Measurements from ENCODE around the gene MT1B. TPM values are rescaled to one million over a fixed set of nuclear protein-coding genes. Genes with fewer than 3 reads are reported as not detected.

The MT1B gene
- total RNA-seq, 2 donors from 2014 or later: not detected

DNA sequence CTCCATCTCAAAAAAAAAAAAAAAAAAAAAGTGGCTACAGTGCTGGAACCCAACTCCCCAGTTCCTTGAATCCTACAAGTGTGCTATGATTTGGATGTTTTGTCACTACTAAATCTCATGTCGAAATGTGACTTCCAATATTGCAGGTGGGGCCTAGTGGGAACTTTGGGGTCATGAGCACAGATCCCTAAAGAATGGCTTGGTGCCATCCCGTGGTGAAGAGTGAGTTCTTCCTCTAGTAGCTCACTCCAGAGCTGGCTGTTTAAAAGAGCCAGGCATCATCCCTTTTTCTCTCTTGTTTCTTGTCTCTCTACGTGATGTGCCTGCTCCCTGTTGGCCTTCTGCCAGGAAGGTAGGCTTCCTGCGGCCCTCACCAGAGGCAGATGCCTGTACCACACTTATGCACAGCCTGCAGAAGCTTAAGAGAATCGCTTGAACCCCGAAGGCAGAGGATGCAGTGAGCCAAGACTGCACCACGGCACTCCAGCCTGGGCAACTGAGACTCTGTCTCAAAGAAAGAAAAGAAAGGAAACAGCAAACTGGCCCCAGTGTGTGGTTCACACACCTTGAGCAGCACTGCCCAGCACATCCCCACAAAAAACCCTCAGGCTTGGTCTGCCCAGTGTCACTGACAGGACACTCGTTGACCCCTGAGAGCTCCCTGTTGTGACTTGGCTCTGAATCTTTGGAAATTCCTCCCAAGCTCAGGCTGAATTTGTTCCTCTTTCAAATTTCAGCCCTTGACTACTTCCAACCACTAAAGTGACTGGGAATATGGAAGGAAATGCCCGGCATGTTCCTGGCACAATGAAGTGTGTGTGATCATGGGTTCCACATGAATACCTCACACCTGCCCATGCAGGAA lies 23.0 kb upstream of the MT1B start:
- H3K27ac Mint-ChIP-seq: no peak overlapping the region
- H3K4me3 Mint-ChIP-seq: no peak overlapping the region
- no peaks in the 10 kb centered on the region for H3K36me3 Mint-ChIP-seq (ENCODE audit: low read depth)
- H3K4me1 Mint-ChIP-seq: peaks cover 15% of the 10 kb centered on the region
- H3K27me3 Mint-ChIP-seq: peaks cover 26% of the 10 kb centered on the region
- ATAC-seq (replicated peaks): no peak
- no peaks in the 10 kb centered on the region for H3K9me3 Mint-ChIP-seq

DNA sequence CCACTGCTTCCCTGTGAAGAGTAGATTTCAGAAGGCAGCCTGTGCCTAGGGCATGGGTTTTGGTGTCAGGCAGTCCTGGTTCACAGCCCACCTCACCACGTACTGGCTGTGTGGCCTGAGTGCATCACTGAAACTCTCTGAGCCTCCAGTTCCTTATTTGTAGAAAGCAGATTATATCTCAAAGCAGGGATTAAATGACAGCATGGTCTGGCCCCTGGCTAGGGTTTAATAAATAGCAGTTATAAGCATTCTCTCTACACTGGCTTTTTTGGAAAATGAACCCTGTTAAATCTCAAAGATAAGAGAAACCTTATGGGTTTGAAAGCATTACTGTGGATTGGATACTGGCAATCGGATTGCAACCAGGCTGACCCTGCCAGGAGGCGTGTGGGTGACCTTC lies 22.2 kb upstream of the MT1B start:
- ATAC-seq (replicated peaks): no peak
- Mint-ChIP-seq H3K4me3 (no peak overlapping the region), H3K27ac (no peak overlapping the region), H3K4me1 (peaks cover 15% of the 10 kb centered on the region), H3K36me3 (ENCODE audit: low read depth) (no peaks in the 10 kb centered on the region), H3K27me3 (peaks cover 32% of the 10 kb centered on the region), H3K9me3 (no peaks in the 10 kb centered on the region)

DNA sequence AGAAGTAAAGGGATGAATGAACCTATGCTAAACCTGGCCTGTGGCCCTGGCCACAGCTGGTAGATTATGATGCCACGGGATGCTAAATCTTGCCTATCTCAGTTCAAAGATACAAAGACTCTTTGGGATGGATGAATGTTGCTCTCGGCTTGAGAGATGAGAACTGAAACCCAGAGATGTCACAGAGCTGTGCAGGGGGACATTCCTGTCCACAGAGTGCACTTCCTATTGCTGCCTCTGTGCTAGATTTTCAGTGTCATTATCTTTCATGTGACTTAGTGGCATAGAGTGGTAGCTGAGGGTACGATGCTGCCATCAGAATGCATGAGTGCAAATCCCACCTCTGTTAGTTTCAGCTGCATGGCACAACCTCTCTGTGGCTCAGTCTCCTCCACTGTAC lies 21.6 kb upstream of the MT1B start:
- peak; percentile 48 for ATAC-seq (replicated peaks)
- peaks cover 38% of the 10 kb centered on the region for H3K27me3 Mint-ChIP-seq
- peaks cover 16% of the 10 kb centered on the region for H3K4me1 Mint-ChIP-seq
- no peak overlapping the region for H3K27ac Mint-ChIP-seq
- no peak overlapping the region for H3K4me3 Mint-ChIP-seq
- no peaks in the 10 kb centered on the region for H3K36me3 Mint-ChIP-seq (ENCODE audit: low read depth)
- H3K9me3 Mint-ChIP-seq: no peaks in the 10 kb centered on the region

DNA sequence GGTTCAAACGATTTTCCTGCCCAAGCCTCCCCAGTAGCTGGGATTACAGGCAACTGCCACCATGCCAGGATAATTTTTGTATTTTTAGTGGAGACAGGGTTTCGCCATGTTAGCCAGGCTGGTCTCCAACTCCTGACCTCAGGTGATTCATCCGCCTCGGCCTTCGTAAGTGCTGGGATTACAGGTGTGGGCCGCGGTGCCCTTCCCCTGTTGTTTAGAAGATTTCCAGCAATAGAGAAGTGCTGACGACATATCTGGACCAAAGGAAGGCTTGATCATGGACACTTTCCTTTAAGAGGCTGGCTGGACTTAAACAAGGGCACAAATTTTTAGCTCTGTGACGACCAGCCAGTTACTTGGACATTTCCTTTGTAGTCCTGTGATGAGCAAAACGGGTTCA lies 20.5 kb upstream of the MT1B start:
- Mint-ChIP-seq H3K36me3 (ENCODE audit: low read depth) (no peaks in the 10 kb centered on the region), H3K27ac (no peak overlapping the region)

DNA sequence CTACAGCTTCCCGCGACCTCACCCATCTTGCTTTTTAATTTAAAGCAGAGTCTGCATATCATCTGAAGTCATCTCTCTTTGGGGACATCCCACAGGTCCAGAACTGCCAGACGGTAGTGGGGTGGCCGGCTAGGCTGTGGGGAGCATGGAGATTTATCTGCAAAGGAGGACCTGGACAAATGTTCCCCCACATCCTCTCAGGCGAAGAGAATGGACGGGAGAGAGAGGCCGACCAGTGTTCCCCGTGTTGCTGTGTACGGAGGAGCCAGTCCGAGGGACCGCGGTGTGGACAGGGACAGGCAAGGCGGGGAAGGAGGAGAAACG lies 19.9 kb upstream of the MT1B start:
- Mint-ChIP-seq H3K4me1 (peaks cover 9% of the 10 kb centered on the region), H3K27me3 (peaks cover 48% of the 10 kb centered on the region), H3K9me3 (no peaks in the 10 kb centered on the region), H3K4me3 (peak overlapping the region; percentile 64), H3K36me3 (ENCODE audit: low read depth) (no peaks in the 10 kb centered on the region), H3K27ac (no peak overlapping the region)
- no peak for ATAC-seq (replicated peaks)

More for the DNA sequence above, 20.5 kb upstream of the MT1B start:
- ATAC-seq (replicated peaks): no peak
- no peak overlapping the region for H3K4me3 Mint-ChIP-seq
- peaks cover 9% of the 10 kb centered on the region for H3K4me1 Mint-ChIP-seq
- peaks cover 42% of the 10 kb centered on the region for H3K27me3 Mint-ChIP-seq
- H3K9me3 Mint-ChIP-seq: no peaks in the 10 kb centered on the region

DNA sequence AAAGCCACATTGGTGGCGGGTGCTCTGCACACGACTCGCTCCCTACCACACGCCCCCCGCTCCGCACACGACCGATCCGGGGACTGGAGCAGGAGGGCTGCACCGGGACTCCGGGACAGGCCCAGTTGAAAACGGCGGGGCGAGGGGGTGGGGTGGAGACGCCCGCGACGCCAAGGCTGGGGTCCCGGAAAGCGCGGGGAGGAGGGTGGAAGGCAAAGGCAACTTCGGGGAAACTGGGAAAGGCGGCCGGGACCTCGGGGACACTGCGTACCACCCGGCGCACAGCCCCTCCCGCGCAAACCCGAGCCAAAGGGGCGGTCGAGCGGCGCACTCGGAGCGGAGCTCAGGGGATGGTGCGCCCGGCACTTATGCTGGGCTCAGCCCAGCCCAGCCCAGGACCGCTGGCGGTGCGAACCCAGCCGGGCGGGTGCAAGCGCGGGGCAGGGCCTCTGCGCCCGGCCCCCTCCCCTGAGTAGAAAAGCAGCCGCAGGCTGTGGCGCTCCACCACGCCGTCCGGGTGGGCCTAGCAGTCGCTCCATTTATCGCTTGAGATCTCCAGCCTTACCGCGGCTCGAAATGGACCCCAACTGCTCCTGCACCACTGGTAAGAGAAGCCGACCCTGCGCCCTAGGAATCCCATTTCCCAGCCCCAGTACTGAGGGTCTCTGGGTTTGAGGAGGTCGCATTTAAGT lies 19.4 kb upstream of the MT1B start, which contains the start of gene MT1M:
TSS of gene MT1M (plus strand) at position 504 of the 692 bp plus-strand sequence. CDS start at position 577, 73 bp downstream.
- no peaks in the 10 kb centered on the region for H3K36me3 Mint-ChIP-seq (ENCODE audit: low read depth)
- peaks cover 9% of the 10 kb centered on the region for H3K4me1 Mint-ChIP-seq
- peaks cover 53% of the 10 kb centered on the region for H3K27me3 Mint-ChIP-seq
- H3K4me3 Mint-ChIP-seq: peak within 1 kb of the TSS; percentile 64
- no peak for ATAC-seq (replicated peaks)
- H3K9me3 Mint-ChIP-seq: no peaks in the 10 kb centered on the region
- H3K27ac Mint-ChIP-seq: no peak within 1 kb of the TSS

DNA sequence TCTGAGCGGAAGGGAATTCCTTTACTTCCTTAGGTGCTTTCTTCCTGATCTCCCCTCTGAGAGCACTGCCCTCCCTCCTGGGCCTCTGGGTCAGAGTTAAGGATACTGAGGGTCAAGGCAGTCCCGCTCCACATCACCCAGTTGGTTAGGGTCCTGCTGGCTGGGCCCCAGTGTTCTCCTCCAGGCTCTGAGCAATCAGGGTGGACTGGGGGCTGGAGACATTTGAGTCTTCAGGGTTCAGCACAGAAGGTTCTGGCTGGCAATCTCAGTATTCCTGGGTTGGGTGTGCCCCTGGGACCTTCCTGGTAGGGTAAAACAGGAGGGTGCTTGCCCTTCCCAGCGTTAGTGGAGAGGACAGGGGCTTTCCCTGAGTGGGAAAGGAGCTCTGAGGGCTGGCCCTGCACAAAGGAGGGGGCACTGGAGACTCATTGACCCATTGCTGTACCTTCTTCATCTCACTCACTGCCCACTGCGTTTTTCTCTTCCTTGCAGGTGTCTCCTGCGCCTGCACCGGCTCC lies 18.8 kb upstream of the MT1B start:
- peak overlapping the region; percentile 43 for H3K4me3 Mint-ChIP-seq
- no peak for ATAC-seq (replicated peaks)
- peaks cover 59% of the 10 kb centered on the region for H3K27me3 Mint-ChIP-seq
- H3K4me1 Mint-ChIP-seq: peaks cover 9% of the 10 kb centered on the region
- H3K27ac Mint-ChIP-seq: no peak overlapping the region
- H3K36me3 Mint-ChIP-seq (ENCODE audit: low read depth): no peaks in the 10 kb centered on the region
- H3K9me3 Mint-ChIP-seq: no peaks in the 10 kb centered on the region

DNA sequence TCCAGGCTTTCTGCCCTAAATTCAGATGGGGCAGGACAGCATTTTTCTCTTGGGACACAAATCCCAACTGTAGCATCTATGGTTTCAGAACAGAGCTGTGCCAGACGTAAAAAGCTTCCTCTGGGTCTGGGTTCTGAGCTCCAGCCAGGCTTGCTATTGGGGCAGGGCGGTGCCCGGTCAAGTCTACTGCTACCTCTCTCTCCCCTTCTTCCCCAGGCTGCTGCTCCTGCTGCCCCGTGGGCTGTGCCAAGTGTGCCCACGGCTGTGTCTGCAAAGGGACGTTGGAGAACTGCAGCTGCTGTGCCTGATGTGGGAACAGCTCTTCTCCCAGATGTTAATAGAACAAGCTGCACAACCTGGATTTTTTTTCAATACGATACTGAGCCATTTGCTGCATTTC lies 18.2 kb upstream of the MT1B start:
- Mint-ChIP-seq H3K36me3 (ENCODE audit: low read depth) (no peaks in the 10 kb centered on the region), H3K9me3 (no peaks in the 10 kb centered on the region)

DNA sequence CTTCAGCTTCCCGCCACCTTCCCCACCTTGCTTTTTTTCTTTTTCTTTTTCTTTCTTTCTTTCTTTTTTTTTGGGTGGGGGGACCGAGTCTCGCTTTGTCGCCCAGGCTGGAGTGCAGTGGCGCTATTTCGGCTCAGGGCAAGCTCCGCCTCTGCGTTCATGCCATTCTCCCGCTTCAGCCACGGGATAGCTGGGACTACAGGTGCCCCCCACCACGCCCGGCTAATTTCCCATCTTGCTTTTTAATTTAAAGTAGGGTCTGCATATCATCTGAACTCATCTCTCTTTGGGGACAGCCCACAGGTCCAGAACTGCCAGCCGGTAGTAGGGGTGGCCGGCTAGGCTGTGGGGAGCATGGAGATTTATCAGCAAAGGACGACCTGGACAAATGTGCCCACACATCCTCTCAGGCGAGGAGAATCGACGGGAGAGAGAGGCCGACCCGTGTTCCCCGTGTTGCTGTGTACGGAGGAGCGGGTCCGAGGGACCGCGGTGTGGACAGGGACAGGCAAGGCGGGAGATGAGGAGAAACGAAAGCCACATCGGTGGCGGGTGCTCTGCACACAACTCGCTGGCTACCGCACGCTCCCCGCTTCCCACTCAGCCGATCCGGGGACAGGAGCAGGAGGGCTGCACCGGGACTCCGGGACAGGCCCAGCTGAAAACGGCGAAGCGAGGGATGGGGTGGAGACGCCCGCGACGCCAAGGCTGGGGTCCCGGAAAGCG lies 16.8 kb upstream of the MT1B start:
- Mint-ChIP-seq H3K36me3 (ENCODE audit: low read depth) (no peaks in the 10 kb centered on the region), H3K4me3 (peak overlapping the region; percentile 76), H3K4me1 (peaks cover 9% of the 10 kb centered on the region), H3K27me3 (peaks cover 70% of the 10 kb centered on the region), H3K27ac (no peak overlapping the region), H3K9me3 (no peaks in the 10 kb centered on the region)
- ATAC-seq (replicated peaks): no peak

More for the DNA sequence above, 18.2 kb upstream of the MT1B start:
- no peak overlapping the region for H3K4me3 Mint-ChIP-seq
- H3K4me1 Mint-ChIP-seq: peaks cover 9% of the 10 kb centered on the region
- no peak for ATAC-seq (replicated peaks)
- peaks cover 62% of the 10 kb centered on the region for H3K27me3 Mint-ChIP-seq
- no peak overlapping the region for H3K27ac Mint-ChIP-seq

DNA sequence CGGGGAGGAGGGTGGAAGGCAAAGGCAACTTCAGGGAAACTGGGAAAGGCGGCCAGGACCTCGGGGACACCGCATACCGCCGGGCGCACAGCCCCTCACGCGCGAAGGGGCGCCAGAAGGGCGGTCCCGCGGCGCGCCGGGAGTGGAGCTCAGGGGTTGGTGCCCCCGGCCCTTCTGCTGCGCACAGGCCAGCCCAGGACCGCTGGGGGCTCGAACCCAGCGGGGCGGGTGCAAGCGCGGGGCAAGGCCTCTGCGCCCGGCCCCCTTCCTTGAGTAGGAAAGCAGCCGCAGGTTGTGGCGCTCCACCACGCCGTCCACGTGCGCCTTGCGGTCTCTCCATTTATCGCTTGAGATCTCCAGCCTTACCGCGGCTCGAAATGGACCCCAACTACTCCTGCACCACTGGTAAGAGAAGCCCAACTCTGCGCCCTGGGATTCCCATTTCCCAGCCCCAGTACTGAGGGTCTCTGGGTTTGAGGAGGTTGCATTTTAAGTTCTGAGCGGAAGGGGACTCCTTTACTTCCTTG lies 16.2 kb upstream of the MT1B start:
- H3K4me1 Mint-ChIP-seq: peaks cover 9% of the 10 kb centered on the region
- H3K27me3 Mint-ChIP-seq: peaks cover 72% of the 10 kb centered on the region
- H3K4me3 Mint-ChIP-seq: peak overlapping the region; percentile 76
- H3K36me3 Mint-ChIP-seq (ENCODE audit: low read depth): no peaks in the 10 kb centered on the region
- H3K27ac Mint-ChIP-seq: no peak overlapping the region
- H3K9me3 Mint-ChIP-seq: no peaks in the 10 kb centered on the region
- no peak for ATAC-seq (replicated peaks)

DNA sequence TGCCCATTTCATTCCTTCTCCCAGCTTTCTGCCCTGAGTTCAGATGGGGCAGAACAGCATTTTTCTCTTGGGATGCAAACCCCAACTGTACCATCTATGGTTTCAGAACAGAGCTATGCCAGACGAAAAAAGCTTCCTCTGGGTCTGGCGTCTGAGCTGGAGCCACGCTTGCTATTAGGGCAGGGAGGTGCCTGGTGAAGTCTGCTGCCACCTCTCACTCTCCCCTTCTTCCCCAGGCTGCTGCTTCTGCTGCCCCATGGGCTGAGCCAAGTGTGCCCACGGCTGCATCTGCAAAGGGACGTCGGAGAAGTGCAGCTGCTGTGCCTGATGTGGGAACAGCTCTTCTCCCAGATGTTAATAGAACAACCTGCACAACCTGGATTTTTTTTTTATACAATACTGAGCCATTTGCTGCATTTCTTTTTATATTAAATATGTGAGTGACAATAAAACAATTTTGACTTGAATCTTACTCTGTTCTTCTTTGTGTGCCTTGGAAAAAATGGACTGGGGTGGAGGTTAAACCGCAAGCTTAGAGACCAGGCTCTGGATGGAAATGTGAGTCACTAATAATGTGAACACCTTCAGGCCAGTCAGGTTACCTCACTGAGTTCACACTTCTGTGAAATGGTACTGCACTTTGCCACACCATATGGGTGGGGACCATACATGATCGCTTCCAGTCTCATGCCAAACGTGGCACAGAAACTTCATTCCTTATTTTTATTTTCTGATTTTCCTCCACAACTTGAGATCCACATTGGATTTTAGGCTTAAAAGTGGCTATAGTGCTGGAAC lies 14.9 kb upstream of the MT1B start:
- H3K9me3 Mint-ChIP-seq: no peaks in the 10 kb centered on the region
- H3K36me3 Mint-ChIP-seq (ENCODE audit: low read depth): no peaks in the 10 kb centered on the region
- H3K4me1 Mint-ChIP-seq: peaks cover 7% of the 10 kb centered on the region
- peaks cover 65% of the 10 kb centered on the region for H3K27me3 Mint-ChIP-seq
- H3K4me3 Mint-ChIP-seq: peak overlapping the region; percentile 49
- no peak overlapping the region for H3K27ac Mint-ChIP-seq
- no peak for ATAC-seq (replicated peaks)

DNA sequence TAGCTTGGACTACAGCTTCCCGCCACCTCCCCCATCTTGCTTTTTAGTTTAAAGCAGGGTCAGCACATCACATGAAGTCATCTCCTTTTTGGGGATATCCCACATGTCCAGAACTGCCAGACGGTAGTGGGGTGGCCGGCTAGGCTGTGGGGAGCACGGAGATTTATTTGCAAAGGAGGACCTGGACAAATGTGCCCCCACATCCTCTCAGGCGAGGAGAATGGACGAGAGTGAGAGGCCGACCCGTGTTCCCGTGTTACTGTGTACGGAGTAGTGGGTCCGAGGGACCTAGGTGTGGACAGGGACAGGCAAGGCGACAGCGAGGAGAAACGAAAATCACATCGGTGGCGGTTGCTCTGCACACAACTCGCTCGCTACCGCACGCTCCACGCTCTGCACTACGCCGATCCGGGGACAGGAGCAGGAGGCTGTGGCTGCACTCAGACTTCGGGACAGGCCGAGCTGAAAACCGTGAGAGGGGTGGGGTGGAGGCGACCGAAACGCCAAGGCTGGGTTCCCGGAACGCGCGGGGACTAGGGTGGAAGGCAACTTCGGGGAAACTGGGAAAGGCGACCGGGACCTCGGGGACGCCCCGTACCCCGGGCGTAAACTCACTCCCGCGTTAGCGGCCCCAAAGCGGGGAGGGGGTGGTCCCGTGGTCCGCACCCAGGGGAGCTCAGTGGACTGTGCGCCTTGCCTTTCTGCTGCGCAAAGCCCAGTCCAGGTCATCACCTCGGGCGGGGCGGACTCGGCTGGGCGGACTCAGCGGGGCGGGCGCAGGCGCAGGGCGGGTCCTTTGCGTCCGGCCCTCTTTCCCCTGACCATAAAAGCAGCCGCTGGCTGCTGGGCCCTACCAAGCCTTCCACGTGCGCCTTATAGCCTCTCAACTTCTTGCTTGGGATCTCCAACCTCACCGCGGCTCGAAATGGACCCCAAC lies 13.6 kb upstream of the MT1B start, which contains the start of gene MT1A:
TSS of gene MT1A (plus strand) at position 853 of the 937 bp plus-strand sequence. CDS start at position 926, 73 bp downstream.
- no peak within 1 kb of the TSS for H3K27ac Mint-ChIP-seq
- no peaks in the 10 kb centered on the region for H3K36me3 Mint-ChIP-seq (ENCODE audit: low read depth)
- H3K4me1 Mint-ChIP-seq: peaks cover 6% of the 10 kb centered on the region
- peak; percentile 57 for ATAC-seq (replicated peaks)
- peak within 1 kb of the TSS; percentile 49 for H3K4me3 Mint-ChIP-seq
- no peaks in the 10 kb centered on the region for H3K9me3 Mint-ChIP-seq
- H3K27me3 Mint-ChIP-seq: peaks cover 58% of the 10 kb centered on the region

DNA sequence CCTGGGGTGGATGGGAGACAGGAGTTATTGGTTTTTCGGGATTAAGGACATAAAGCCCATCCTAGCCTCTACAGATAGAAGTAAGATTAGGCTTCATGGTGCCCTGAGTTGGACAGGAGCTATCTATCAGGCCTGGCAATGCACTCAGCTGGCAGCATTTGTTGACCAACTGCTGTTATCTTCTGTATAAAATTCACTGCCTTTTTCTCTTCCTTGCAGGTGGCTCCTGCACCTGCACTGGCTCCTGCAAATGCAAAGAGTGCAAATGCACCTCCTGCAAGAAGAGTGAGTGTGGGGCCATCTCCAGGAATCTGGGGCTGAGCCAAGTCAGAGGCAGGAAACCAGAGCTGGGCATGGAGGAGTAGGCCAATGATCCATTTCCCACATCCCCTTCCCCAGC lies 12.6 kb upstream of the MT1B start:
- no peak for ATAC-seq (replicated peaks)
- peak overlapping the region; percentile 49 for H3K4me3 Mint-ChIP-seq
- peaks cover 49% of the 10 kb centered on the region for H3K27me3 Mint-ChIP-seq
- peaks cover 11% of the 10 kb centered on the region for H3K4me1 Mint-ChIP-seq
- no peaks in the 10 kb centered on the region for H3K36me3 Mint-ChIP-seq (ENCODE audit: low read depth)
- H3K27ac Mint-ChIP-seq: no peak overlapping the region
- H3K9me3 Mint-ChIP-seq: no peaks in the 10 kb centered on the region

Measured in activated T-helper 17 cell treated with anti-CD3 and anti-CD28 coated beads, Interleukin-2, amount 50 U/mL, for 72 hours (primary cell).